ENCODE results near the gene MMP1.

MMP1 gene

DNA sequence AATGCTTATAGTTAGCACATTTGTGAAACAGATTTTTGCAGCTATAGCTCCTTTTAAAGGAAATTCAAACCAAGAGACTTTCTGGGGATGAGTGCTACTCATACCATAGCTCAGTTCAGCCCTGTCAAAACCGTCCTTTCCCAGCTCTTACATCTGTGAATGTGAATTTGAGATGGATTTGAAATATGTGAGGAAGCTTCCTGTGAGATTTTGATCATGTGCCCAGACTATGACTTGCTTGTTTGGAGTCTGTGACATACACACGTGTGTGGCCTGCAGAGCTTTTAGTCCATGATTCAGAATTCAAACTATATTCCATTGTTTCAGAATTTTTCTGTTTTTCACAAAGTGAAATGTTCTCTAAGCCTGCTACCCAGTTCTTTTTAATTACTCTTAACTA is 4.4 kb upstream of the MMP1 start:
- no peak for DNase-seq

DNA sequence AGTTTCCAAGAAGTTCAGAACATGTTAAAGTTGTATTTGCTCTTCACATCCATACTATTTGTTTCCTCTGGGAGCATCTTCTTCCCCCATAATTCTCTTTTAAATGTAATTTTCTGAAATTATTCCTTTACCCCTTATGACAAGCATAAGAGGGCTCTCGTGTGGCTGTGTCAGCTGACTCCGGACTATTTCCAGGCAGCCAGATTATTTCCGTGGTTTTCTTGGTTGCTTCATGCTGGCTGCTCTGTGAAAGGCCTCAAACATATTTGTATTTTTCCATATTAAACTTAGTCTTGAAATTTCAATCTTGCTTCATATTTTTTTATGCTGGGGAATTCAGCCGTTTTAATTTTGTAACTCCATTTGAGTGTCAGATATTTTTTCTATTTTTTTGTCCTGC is 2.8 kb upstream of the MMP1 start:
- no peak for DNase-seq

DNA sequence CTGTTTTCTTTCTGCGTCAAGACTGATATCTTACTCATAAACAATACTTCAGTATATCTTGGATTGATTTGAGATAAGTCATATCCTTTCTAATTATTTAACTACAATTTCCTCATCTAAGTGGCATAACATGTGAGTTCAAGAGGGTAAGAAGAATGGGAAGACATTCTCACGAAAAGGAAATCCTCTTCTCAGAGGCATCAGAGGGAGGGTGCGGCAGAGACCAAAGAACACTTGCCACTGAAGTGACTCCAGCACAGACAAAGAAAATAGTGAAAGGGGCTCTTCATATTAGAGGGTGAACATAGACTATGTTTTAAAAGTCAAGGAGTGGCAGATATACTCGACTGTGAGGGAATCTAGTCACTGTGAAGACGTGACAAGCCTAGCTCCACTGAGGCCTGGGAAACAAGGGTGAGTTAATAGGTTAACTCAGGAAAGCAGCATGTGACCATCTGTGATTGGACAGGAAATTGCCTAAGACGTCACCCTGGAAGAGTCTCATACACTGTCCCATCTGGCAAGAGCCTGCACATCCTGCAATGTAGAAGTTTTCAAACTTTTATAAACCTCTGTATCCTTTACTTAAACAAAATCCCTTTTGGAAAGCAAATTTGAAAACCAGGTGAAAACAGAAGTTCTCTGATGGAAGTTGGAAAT is 1.9 kb upstream of the MMP1 start:
- DNase-seq: no peak

DNA sequence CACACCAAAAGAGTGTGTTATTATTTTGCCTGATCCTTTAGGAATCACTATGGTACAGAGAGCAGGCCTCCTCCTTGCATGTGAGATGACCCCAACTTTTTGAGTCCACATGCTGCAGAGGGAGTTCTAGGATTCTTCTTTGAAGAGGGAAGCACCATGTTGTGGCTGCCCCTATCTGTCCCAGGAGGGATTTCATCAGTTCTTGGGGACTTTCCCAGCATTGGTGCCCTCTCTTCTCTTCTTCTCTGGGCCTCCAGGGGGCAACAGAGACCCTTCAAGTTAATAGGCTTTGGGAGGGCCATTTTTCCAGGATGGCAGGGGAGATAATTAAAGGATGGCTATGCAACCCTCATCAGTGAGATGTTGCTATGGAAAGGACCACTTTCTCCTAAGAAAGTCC is 3.6 kb downstream of the MMP1 start:
- DNase-seq: peak; percentile 41

DNA sequence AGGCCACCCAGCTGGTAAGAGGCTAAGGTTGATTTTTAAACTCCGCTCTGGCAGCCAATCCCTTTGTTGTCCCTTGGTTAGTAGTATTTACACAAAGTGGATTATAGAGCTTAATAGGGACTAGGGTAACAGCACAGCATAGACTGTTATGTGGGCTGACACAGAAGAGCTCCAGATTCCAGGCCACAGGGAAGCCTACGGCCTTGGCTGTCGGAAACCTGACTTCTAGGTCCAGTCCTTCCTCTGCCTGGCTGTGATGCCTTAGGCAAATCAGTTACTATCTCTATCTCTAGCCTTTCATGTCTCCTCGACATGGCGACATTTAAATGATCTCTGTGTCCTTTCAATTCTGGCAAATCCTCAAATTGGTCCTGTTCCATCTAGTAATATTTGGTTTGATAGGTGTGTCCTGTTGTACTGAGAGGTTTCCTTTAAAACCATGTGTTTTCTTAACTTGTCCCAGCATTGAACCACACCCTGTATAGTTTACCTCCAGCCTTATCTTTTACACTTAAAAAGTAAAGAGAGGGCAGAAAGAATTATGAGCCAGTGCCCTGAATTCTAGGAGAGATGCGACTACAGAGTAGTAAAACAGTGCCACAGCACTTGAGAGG is 4.2 kb downstream of the MMP1 start:
- no peak for DNase-seq

DNA sequence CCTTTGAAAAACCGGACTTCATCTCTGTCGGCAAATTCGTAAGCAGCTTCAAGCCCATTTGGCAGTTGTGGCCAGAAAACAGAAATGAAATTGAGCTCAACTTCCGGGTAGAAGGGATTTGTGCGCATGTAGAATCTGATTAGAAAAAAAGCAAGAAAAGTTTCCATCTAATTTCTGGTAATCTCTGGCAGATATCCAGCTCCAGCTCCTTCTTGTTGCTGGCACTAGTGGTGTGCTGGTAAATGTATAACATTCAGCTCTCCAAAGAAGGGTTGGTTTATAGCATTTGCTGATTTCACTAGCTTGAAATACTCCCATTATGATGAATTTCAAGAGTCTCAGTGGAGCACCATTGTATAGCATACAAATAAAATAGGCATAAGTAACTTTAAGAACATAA is 5.4 kb downstream of the MMP1 start:
- DNase-seq: no peak

DNA sequence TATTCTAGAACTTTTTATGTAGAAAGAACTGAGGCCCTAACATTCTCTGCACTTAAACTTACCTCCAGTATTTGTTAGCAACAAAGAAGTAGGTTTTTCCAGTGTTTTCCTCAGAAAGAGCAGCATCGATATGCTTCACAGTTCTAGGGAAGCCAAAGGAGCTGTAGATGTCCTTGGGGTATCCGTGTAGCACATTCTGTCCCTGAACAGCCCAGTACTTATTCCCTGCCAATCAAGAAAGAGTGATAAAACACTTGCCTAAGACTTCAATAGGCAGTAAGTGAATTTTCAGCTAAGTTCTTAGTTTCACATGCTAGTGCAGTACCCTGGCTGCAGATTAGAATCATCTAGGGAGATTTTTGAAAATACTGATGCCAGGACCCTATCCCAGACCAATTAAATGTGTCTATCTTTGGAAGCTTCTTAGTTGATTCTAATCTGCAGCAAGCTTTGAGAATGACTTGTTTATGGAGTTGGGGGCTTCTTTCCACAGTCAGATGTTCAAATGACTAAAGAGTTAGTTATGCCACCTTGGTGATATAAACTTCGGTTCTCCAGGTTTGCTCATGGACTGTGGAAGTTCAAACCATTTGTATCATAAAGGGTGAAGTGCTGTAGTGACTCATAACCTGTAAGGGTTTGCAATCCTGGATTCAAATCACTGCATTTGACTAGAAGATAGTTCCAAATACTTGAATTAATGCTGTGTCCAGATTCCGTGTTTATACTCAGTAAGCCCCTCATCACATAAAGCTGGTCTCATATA is 6.5 kb downstream of the MMP1 start:
- DNase-seq: no peak

DNA sequence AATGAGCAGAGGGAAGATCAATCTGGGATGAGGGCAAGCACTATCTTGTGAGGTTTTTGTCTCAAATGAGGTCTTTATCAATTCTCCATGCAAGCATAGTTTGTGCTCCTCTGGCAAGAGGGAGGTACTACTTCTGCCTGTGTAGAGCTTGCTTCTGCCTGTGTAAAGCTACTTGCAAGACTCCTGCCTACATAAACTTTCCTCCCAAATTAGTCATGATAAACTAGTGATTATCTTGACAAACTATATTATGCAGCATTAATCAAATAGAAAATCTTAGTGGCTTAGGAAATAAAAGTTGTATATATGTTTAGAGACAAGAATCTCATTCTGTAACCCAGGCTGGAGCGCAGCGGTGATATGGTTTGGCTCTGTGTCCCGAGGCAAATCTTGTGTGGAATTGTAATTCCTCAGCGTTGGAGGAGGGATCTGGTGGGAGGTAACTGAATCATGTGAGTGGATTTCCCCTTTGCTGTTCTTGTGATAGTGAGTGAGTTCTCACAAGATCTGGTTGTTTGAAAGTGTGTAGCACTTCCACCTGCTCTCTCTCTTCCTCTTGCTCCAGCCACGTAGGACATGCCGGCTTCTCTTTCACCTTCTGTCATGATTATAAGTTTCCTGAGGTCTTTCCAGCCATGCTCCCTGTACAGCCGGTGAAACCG is 9.5 kb downstream of the MMP1 start:
- no peak for DNase-seq

DNA sequence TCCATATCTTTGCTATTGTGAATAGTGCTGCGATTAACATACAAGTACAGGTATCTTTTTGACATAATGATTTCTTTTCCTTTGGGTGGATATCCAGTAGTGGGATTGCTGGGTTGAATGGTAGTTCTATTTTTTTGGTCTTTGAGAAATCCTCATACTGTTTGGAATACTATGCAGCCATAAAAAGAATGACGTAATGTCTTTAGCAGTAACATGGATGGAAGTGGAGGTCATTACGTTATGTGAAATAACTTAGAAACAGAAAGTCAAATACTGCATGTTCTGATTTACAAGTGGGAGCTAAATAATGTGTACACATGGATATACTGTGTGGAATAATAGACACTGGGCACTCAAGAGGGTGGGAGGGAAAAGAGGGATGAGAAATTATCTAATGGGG is 13.6 kb downstream of the MMP1 start:
- no peak for DNase-seq

DNA sequence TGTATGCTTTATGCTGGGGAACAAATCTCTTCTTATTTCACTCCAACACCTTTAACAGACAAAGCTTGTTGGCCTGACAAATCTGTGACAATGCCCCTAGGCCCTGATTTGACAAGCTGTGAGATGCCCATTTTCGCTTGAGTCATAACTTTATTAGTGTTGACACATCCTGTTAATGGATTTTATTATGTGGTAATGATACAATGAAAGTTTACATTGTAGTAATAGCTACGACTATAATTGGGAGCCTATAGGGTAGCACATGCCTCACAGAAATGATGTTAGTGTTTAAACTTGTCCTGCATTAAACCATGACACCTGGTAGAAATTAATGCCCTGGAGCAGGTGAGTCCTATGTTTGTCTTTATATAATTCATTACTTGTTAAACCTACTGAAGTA is 14.2 kb downstream of the MMP1 start:
- no peak for DNase-seq

DNA sequence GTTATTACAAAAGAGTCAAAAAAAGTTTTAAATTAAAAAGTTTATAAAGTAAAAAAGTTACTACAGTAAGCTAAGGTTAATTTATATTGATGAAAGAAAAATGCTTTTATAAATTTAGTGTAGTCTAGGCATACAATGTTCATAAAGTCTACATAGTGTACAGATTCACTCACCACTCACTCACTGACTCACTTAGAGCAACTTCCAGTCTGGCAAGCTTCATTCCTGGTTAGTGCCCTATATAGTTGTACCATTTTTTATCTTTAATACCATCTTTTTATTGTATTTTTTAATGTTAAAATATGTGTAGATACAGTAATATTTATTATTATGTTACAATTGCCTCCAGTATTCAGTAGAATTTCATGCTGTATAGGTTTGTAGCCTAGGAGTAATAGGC is 14.9 kb downstream of the MMP1 start:
- DNase-seq: no peak

DNA sequence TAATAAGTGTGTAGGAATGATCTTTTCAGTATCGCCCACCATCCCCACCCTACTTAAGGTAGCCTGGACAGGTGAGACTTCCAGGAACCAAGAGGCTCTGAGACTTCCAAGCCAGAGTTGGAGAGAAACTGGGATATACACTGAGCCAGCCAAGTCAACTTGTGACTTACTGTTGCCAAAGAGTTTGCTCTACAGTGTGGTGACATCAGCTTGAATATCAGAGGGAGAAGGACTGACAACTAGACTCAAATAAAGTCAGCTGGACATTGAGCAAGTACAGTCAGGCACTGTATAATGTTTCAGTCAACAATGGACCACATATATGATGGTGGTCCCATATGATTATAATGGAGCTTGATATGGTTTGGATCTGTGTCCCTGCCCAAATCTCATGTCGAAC is 16.3 kb downstream of the MMP1 start:
- DNase-seq: no peak

DNA sequence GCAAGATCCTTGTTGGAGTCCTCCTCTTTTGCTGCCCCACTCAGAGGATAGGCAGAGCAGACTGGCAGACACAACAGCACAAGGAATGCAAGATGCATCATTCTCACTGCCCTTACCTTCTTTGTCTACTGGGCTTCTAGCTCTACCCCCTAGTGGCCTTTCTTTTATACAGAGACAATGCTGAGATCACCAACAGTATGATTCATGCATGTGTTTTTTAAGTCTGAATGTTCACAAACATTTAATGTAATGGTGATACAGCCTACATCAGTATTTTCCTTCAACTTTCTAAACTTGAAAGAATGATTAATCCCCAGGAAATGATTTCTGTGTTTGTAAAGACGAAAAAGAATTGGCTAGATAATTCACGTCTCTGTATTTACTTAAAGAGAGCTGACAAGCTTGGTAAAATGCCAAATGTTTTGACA is 17.5 kb downstream of the MMP1 start, which contains the start of gene MMP10:
Gene MMP10 (minus strand): TSS at position 138 of the 428 bp plus-strand sequence. CDS start 37 bp downstream, at position 101.
- no peak for DNase-seq

DNA sequence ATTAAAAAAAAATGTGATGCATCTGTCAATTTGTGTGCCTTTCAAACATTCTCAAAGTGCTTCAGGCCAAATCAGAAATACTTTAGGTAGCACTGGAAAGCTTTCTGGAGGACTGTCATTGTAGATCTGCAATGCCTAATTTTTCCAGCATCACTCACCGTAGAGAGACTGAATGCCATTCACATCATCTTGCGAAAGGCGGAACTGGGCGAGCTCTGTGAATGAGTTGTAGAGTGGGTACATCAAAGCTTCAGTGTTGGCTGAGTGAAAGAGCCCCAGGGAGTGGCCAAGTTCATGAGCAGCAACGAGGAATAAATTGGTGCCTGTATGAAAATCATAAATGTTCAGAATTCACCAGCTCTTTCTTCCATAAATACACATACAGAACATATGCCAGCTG is 21.5 kb downstream of the MMP1 start:
- no peak for DNase-seq

DNA sequence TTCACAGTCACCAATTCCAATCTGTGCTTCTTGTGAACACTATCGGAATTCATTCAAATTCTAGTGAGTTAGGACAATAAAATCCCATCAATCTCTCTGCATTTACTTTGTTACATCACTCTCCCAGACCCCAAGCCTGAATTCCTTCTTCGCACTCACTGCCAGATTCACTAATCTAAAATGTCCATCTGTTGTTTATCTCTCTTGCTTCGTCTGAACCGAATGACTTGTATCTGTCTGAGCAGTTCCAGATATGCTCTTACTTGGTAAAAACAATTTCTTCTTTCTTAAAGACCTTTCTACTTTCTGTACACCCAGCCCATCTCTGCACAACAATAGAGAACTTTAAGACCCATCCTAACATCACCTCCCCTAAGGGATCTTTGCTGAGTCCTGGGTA is 24.6 kb downstream of the MMP1 start:
- no peak for DNase-seq

DNA sequence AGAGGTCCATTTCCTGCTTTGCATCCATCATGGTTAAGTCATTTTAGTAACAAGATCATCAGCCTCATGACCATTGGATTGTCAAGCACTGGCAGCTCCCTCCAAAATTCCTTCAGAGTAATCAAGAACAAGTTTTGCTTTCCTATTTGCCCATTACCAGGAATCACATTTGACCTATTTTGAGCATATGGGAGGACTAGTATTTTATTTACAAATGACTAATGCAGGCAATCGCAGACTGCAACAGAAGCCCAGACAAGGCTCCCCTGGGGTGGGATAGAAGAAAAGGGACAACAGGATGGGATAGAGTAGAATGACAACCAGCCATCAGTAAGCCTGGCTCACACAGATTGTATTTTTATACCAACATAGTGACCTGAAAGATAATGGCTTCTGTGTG is 26.6 kb downstream of the MMP1 start:
- DNase-seq: no peak

DNA sequence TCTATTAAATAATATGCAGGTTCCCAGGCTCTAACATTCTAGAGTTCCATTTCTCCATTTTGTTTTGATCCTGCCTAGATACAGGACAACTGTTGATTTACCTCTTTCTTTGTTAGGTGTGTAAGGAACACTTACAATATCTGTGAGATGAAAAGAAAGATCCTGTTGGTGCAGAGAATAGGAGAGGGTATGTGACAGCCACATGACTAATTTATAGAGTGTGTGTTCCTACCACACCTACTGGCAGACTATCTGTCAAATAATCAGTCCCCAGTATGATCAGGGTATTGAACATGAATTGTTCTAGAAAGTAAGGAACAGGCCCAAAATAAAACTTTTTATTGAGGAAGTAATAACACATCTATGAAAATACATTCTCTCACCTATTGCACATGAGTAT is 27.8 kb downstream of the MMP1 start:
- DNase-seq: no peak

DNA sequence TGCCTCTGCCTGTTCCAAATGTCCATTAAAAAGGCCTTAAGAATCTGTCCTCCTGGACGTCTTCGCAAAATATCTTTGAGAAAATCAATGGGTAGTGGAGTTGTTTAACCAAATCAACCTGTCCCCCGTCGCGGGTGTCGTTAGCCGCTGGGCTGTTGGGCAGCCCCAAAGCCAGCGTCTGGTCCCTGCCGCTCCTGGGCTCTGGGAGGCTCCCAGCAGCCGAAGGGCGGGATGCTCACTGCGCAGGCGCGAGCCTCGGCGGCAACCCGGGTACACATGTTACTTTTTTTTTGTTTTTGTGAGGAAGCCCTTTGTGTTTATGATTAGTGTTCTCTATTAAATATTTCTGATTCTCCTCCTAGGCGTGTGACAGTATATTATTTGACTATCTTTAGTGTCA is 30.2 kb downstream of the MMP1 start:
- DNase-seq: no peak

DNA sequence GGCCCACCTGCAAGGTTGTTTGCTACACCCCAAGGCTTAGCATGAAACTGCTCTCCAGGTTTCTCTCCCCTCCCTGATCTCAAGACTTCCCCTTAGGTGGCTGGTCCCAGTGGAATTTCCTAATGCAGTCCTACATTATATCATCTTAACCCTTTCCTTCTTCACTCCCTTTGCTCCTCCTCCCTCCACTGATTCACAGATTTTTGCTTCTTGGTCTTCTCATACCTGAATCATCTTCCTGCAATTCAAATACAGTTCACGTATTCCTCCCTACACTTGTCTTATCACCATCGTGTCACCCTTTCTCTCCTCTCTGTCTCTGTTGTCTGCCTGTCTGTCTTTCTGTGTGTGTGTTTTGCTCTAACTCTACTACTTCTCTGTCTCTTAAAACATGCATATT is 34.5 kb downstream of the MMP1 start:
- DNase-seq: no peak

DNA sequence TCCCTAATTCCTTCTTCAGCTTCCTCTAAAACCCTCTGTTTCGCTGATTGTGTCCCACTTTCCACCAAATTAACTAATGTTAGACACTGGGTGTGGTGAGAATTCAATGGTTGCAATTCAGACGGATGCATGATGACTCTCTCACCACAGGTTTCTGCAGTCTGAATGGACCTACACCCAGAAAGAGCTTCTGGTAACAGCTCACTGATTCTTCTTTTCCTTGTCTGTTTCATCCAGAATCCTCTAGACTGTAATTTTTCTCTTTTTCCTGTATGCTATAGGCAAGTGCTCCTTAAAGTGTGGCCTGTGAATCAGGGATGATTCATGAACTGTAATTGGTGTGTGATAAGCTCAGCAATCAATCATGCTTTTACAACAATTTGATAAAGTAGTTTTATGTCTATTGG is 35.6 kb downstream of the MMP1 start:
- DNase-seq: no peak

DNA sequence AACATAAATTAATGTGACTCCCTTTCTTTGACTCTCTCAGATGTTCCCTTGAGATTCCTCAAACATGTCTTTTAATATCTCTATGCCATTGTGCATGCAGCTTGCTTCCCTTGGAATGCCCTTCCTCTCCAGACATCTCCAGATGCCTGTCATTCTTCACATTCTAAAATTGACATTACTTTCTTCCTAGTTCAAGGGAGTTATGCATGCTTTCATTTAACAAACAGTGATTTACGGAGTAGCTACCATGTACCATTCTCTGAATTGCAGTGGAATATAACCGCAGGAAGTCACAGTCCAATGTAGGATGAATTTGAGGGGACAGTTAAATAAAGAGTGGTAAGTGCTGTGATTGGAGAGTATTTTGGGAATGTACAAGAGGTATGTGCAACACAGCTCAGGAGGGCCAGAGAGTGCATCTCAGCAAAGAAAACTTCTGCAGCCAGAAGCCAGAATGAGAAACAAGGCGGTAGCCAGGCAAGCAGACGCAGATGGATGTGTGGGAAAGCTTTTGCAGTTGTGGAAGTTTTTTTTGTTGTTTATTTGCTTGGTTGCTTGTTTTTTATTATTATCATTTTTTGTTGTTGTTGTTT is 36.2 kb downstream of the MMP1 start:
- no peak for DNase-seq

DNA sequence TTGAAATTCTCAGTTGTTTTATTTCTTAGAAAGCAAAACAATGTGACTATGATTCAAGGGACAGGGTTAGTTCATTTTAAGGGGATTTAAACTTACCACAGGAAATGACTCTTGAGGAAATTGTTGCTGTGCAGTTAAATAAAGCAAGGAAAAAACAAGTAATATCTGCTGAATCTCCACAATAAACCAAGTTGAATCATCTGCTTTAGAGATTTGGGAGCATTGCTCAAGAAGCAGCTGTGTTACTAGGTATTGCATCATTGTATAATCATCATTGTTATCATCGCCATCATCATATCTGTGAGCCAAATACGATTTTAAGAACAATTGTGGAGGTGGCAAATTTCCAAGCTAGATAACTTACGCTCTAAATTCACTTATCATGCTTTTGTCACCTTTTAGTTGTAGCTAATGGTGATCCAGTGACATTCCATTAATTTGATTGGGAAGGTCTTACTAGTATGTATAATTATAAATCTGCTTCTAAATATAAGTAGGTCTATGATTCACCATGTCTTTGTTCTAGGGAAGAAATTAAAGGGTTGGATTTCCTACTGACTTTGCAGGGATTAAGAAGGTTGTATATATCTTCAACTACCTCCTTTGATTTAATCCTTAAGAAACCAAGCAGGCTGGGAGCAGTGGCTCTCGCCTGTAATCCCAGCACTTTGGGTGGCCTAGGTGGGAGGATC is 37.5 kb downstream of the MMP1 start:
- peak; percentile 13 for DNase-seq
